Keratinocyte (primary cell): ENCODE measurements around the gene LYRM2. TPM values are rescaled to one million over a fixed set of nuclear protein-coding genes. Genes with fewer than 3 reads are reported as not detected.

Experiments used
- DNase-seq: peaks from one replicate; pipeline ENCODE4 v3.0.0-alpha.2; 2011; ENCODE audit warnings: low read depth, missing footprints, low spot score
- FAIRE-seq: peaks from 2 replicates; lab custom pipeline; 2011; peaks lifted over from hg19 to GRCh38; lab: Jason Lieb, UNC
- H2AFZ ChIP-seq: 2 replicates; pipeline ENCODE4 v1.6.0; 2012; ENCODE audit warnings: low read length, control low read depth, inconsistent platforms; ENCODE audit not compliant: control insufficient read depth
- H3K27ac ChIP-seq: 2 replicates; pipeline ENCODE4 v1.5.1; 2011; ENCODE audit warnings: low read length; ENCODE audit not compliant: control insufficient read depth, insufficient read depth
- H3K27me3 ChIP-seq: 3 replicates; pipeline ENCODE4 v1.6.0; 2011; ENCODE audit warnings: low read length; ENCODE audit not compliant: control insufficient read depth, insufficient read depth; ENCODE audit errors: extremely low read depth
- H3K36me3 ChIP-seq, 2 experiments: 2 replicates in 1 of 2; 3 replicates in 1 of 2; pipeline ENCODE4 v1.5.1; 2011; ENCODE audit warnings: low read length in 2 of 2, mild to moderate bottlenecking in 1 of 2; ENCODE audit not compliant: control insufficient read depth in 2 of 2, insufficient read depth in 2 of 2; ENCODE audit errors: extremely low read depth in 1 of 2
- H3K4me1 ChIP-seq: 3 replicates; pipeline ENCODE4 v1.5.1; 2011; ENCODE audit warnings: low read length; ENCODE audit not compliant: control insufficient read depth, insufficient read depth; ENCODE audit errors: extremely low read depth
- H3K4me2 ChIP-seq: 3 replicates; pipeline ENCODE4 v1.6.0; 2011; ENCODE audit warnings: low read depth, low read length; ENCODE audit not compliant: control insufficient read depth, insufficient read depth; ENCODE audit errors: extremely low read depth
- H3K4me3 ChIP-seq, 3 experiments: fragments of 200-600 bp in 1 of 3; sonication (generic) in 1 of 3; 2 replicates in 2 of 3; 3 replicates in 1 of 3; pipeline ENCODE4 v1.5.1; 2011 to 2016; ENCODE audit warnings: low read length in 3 of 3, mild to moderate bottlenecking in 3 of 3, control low read depth in 2 of 3, inconsistent platforms in 1 of 3, low read depth in 1 of 3, mixed read lengths in 1 of 3, mixed run types in 1 of 3, moderate library complexity in 1 of 3; ENCODE audit not compliant: control insufficient read depth in 2 of 3, insufficient read depth in 2 of 3; ENCODE audit errors: extremely low read depth in 1 of 3
- H3K79me2 ChIP-seq: 2 replicates; pipeline ENCODE4 v1.6.0; 2012; ENCODE audit warnings: low read length; ENCODE audit not compliant: control insufficient read depth, insufficient read depth
- H3K9ac ChIP-seq: 3 replicates; pipeline ENCODE4 v1.6.0; 2011; ENCODE audit warnings: low read length; ENCODE audit not compliant: control insufficient read depth, insufficient read depth; ENCODE audit errors: extremely low read depth
- H3K9me1 ChIP-seq: 3 replicates; pipeline ENCODE4 v1.6.0; 2011; ENCODE audit warnings: low read length; ENCODE audit not compliant: control insufficient read depth, insufficient read depth; ENCODE audit errors: extremely low read depth
- H3K9me3 ChIP-seq: 2 replicates; pipeline ENCODE4 v1.5.1; 2012; ENCODE audit warnings: low read depth, low read length; ENCODE audit not compliant: control insufficient read depth
- H4K20me1 ChIP-seq: 3 replicates; pipeline ENCODE4 v1.6.0; 2011; ENCODE audit warnings: low read length; ENCODE audit not compliant: control insufficient read depth, insufficient read depth; ENCODE audit errors: extremely low read depth
- EZH2 ChIP-seq: IDR thresholded peaks from one replicate; pipeline ENCODE4 v1.6.1; 2012; ENCODE audit warnings: inconsistent platforms, mild to moderate bottlenecking, low read length, moderate library complexity
- dilution Hi-C: fragments of 300-500 bp; cut with MboI; formaldehyde crosslinking; loops from one replicate; pipeline ENCODE4 v1.7.0; 2020; ENCODE audit warnings: low sequenced_read_pairs; ENCODE audit not compliant: extremely low pct_ligation_motif_present
- polyA plus RNA-seq, 5 experiments: library from polyadenylated mRNA; depleted of rRNA in 3 of 5; stranded (reverse) in 3 of 5; stranded (forward) in 1 of 5; unstranded in 1 of 5; fragments of >200 nt; gene quantifications; 1 replicate in 1 of 5; 2 replicates in 3 of 5; 3 replicates in 1 of 5; pipeline versions ENCODE4 v1.2.1 to v1.2.3, GENCODE V29; 2011 to 2012; ENCODE audit warnings: missing spikeins in 2 of 5, low read depth in 1 of 5, low replicate concordance in 1 of 5
- TF ChIP-seq, protein P1 (sequence below), 3 experiments: IDR thresholded peaks in 1 of 3; conservative IDR thresholded peaks in 1 of 3; optimal IDR thresholded peaks in 1 of 3; 2 replicates in 2 of 3; 3 replicates in 1 of 3; pipeline versions ENCODE3 to v1.5.1; 2011; ENCODE audit warnings: low read length in 3 of 3, mild to moderate bottlenecking in 3 of 3, moderate library complexity in 2 of 3, control low read depth in 1 of 3, inconsistent platforms in 1 of 3; ENCODE audit not compliant: insufficient read depth in 2 of 3; ENCODE audit errors: extremely low read depth in 1 of 3

The LYRM2 gene
- polyA plus RNA-seq, 1 donor (not counting 4 experiments of a cell fraction or from before 2014, with no cell fraction given): 43.0 TPM

DNA sequence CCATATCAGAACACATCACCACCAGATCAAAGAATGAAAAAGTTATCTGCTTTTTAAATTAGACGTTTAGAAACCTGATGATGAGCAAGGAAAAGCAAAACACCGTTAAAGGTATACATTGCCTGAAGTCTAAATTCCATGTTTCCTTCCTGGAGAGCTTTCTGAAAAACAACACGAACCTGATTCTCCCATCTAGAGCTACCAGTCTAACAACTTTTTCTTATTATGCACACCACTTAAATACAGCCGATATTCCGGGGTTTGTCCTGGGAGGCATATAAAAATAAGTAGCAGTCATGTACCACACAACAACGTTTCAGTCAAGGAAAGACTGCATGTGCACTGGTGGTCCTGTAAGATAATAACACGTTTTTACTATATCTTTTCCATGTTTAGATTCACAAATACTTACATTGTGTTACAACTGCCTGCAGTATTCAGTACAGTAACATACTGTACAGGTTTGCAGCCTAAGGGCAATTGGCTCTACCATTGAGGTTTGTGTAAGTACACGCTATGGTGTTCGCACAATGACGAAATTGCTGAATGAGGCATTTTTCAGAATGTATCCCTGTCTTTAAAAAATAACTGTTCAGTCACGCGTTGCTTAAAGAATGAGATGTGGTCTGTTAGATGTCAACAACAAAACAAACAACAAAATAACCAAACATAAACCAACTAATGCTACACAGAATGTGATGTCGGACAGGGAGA lies 19.1 kb upstream of the LYRM2 start:
- TF ChIP-seq, protein P1, sequence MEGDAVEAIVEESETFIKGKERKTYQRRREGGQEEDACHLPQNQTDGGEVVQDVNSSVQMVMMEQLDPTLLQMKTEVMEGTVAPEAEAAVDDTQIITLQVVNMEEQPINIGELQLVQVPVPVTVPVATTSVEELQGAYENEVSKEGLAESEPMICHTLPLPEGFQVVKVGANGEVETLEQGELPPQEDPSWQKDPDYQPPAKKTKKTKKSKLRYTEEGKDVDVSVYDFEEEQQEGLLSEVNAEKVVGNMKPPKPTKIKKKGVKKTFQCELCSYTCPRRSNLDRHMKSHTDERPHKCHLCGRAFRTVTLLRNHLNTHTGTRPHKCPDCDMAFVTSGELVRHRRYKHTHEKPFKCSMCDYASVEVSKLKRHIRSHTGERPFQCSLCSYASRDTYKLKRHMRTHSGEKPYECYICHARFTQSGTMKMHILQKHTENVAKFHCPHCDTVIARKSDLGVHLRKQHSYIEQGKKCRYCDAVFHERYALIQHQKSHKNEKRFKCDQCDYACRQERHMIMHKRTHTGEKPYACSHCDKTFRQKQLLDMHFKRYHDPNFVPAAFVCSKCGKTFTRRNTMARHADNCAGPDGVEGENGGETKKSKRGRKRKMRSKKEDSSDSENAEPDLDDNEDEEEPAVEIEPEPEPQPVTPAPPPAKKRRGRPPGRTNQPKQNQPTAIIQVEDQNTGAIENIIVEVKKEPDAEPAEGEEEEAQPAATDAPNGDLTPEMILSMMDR (optimal IDR thresholded peaks at IDR 0.05 in 1 of 3, IDR thresholded peaks at IDR 0.05 in 1 of 3, conservative IDR thresholded peaks at IDR 0.05 in 1 of 3; ENCODE audit: extremely low read depth in 1 of 3, insufficient read depth in 2 of 3, low read length in 3 of 3): no peak
- no peak for TF ChIP-seq EZH2
- Histone ChIP-seq H4K20me1 (no peaks in the 10 kb centered on the region), H2AFZ (no peak overlapping the region), H3K4me1 (peaks cover 7% of the 10 kb centered on the region), H3K27me3 (no peaks in the 10 kb centered on the region), H3K9me1 (no peaks in the 10 kb centered on the region), H3K79me2 (no peaks in the 10 kb centered on the region), H3K27ac (no peak overlapping the region), H3K36me3 (peaks cover 15 to 40% of the 10 kb centered on the region in 2 experiments), H3K4me2 (no peak overlapping the region), H3K9ac (no peak overlapping the region), H3K9me3 (no peaks in the 10 kb centered on the region), H3K4me3 (no peak overlapping the region)
- dilution Hi-C loops: no loop called here
- FAIRE-seq: peak; percentile 41
- DNase-seq: no peak

DNA sequence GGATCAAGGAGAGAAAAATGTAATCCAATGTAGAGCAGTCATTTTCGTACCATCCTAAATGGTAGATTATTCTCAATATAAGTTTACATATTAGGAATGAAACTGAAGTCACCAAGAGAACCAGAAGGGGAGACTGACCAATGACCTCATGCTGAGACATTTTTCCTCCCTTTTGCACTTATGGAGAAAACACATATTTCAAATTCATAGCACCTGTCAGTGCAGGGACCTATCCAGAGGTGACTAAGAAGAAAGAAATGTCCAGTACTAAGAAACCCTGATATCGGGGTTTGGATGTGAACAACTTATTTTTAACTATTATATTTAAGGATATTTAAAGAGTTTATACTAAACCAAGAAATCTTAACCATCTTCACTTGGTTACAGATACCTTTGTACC lies 16.6 kb upstream of the LYRM2 start:
- no peak overlapping the region for H2AFZ ChIP-seq
- H3K4me2 ChIP-seq: no peak overlapping the region
- peaks cover 13 to 34% of the 10 kb centered on the region in 2 experiments for H3K36me3 ChIP-seq
- no peaks in the 10 kb centered on the region for H4K20me1 ChIP-seq
- H3K27ac ChIP-seq: no peak overlapping the region
- dilution Hi-C loops: no loop called here
- FAIRE-seq (no peak), DNase-seq (no peak)
- H3K4me3 ChIP-seq: no peak overlapping the region
- no peak overlapping the region for H3K9ac ChIP-seq
- H3K79me2 ChIP-seq: no peaks in the 10 kb centered on the region
- TF ChIP-seq EZH2: no peak
- TF ChIP-seq, protein P1 (optimal IDR thresholded peaks at IDR 0.05 in 1 of 3, IDR thresholded peaks at IDR 0.05 in 1 of 3, conservative IDR thresholded peaks at IDR 0.05 in 1 of 3; ENCODE audit: extremely low read depth in 1 of 3, insufficient read depth in 2 of 3, low read length in 3 of 3): no peak
- H3K4me1 ChIP-seq: peaks cover 7% of the 10 kb centered on the region
- no peaks in the 10 kb centered on the region for H3K27me3 ChIP-seq
- H3K9me3 ChIP-seq: no peaks in the 10 kb centered on the region
- no peaks in the 10 kb centered on the region for H3K9me1 ChIP-seq
